ENCODE results near the gene PIP4K2A. TPM values are rescaled to one million over a fixed set of nuclear protein-coding genes. Genes with fewer than 3 reads are reported as not detected.

PIP4K2A gene
- total and polyA plus RNA-seq, 2 of the 13 experiments (the other 11 are each of a cell fraction or from before 2014, with no cell fraction given), result 9.1 to 22.6 TPM

DNA sequence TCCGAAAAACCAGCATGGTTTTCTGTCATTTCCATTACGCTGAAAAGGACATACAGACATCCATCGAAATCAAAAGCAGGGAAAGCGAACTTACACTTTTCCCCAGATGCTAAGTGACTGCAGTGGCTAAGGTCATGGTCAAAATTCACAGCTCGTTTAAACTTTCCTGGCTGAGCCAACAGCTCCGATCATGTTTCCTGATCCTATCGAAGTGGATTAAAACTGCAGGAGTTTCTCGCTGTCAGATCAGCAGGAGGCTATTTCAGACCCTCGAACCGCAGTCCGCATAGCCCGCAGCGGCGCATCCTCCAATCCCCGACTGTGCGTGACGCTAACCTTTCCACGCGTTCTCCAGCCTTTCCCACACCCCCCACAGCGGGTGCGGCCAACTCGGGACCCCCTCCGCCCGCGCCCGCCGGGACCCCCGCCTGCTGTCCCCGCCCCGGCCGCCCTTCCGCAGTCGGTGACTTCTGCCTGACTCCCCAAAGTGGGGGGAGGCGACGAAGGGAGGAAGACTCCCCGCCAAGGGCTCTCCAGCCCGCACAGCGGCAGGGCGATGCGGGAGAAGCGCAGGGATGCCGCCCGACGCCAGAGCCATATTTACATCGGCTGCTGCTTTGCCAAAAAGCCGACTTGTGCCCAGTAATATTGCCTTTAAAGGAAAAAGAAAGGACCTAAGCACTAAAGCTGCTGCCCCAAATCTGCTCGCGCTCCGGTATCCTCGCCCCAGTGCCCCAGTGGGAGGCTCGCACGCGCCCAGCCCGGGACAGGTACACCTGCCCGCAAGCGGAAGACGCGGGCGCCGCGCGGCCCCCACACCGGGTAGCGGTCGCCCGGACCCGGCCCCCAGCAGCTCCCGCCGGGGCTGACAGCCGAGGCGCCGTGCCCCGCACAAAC, 1.2 kb downstream of the PIP4K2A start (continued):
- TF ChIP-seq, protein P1, sequence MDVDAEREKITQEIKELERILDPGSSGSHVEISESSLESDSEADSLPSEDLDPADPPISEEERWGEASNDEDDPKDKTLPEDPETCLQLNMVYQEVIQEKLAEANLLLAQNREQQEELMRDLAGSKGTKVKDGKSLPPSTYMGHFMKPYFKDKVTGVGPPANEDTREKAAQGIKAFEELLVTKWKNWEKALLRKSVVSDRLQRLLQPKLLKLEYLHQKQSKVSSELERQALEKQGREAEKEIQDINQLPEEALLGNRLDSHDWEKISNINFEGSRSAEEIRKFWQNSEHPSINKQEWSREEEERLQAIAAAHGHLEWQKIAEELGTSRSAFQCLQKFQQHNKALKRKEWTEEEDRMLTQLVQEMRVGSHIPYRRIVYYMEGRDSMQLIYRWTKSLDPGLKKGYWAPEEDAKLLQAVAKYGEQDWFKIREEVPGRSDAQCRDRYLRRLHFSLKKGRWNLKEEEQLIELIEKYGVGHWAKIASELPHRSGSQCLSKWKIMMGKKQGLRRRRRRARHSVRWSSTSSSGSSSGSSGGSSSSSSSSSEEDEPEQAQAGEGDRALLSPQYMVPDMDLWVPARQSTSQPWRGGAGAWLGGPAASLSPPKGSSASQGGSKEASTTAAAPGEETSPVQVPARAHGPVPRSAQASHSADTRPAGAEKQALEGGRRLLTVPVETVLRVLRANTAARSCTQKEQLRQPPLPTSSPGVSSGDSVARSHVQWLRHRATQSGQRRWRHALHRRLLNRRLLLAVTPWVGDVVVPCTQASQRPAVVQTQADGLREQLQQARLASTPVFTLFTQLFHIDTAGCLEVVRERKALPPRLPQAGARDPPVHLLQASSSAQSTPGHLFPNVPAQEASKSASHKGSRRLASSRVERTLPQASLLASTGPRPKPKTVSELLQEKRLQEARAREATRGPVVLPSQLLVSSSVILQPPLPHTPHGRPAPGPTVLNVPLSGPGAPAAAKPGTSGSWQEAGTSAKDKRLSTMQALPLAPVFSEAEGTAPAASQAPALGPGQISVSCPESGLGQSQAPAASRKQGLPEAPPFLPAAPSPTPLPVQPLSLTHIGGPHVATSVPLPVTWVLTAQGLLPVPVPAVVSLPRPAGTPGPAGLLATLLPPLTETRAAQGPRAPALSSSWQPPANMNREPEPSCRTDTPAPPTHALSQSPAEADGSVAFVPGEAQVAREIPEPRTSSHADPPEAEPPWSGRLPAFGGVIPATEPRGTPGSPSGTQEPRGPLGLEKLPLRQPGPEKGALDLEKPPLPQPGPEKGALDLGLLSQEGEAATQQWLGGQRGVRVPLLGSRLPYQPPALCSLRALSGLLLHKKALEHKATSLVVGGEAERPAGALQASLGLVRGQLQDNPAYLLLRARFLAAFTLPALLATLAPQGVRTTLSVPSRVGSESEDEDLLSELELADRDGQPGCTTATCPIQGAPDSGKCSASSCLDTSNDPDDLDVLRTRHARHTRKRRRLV (CRISPR knock-in tag; IDR thresholded peaks at IDR 0.05), result no peak
- TF ChIP-seq, protein P2, sequence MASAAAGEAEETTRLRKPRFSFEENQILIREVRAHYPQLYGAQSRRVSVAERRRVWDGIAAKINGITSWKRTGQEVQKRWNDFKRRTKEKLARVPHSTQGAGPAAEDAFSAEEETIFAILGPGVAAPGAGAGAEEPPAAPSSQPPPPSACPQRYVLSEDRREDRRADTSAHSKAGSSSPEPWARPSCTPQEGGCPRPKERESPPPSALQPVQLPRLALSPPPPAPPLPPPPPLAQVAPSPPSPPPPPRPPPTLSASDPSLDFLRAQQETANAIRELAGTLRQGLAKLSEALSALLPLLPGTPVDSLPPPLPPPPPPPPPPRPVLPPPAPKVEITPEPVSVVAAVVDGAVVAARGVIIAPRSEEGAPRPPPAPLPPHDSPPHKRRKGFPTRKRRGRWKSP (CRISPR knock-in tag; IDR thresholded peaks at IDR 0.05), result 0 out of 2 replicates have a peak, but pooled peaks have one; percentile 17
- TF ChIP-seq MED8 (CRISPR knock-in tag; IDR thresholded peaks at IDR 0.05; ENCODE audit: insufficient replicate concordance) (peak; percentile 15), ASH2L (IDR thresholded peaks at IDR 0.05; ENCODE audit: insufficient read length, low read depth, low read length) (peak; percentile 53), NCOA2 (CRISPR knock-in tag; IDR thresholded peaks at IDR 0.05) (no peak), ZNF24 (IDR thresholded peaks at IDR 0.05) (no peak), PHF8 (CRISPR knock-in tag; IDR thresholded peaks at IDR 0.05) (0 out of 2 replicates have a peak, but pooled peaks have one; percentile 5), HNRNPH1 (optimal IDR thresholded peaks at IDR 0.05; ENCODE audit: low read depth, low read length) (no peak), ZNF678 (CRISPR knock-in tag; IDR thresholded peaks at IDR 0.05) (no peak), ZNF136 (CRISPR knock-in tag; IDR thresholded peaks at IDR 0.05; ENCODE audit: low read depth) (no peak), ZNF766 (CRISPR knock-in tag; IDR thresholded peaks at IDR 0.05; ENCODE audit: borderline replicate concordance) (0 out of 2 replicates have a peak, but pooled peaks have one; percentile 42)
- TF ChIP-seq, protein P3, sequence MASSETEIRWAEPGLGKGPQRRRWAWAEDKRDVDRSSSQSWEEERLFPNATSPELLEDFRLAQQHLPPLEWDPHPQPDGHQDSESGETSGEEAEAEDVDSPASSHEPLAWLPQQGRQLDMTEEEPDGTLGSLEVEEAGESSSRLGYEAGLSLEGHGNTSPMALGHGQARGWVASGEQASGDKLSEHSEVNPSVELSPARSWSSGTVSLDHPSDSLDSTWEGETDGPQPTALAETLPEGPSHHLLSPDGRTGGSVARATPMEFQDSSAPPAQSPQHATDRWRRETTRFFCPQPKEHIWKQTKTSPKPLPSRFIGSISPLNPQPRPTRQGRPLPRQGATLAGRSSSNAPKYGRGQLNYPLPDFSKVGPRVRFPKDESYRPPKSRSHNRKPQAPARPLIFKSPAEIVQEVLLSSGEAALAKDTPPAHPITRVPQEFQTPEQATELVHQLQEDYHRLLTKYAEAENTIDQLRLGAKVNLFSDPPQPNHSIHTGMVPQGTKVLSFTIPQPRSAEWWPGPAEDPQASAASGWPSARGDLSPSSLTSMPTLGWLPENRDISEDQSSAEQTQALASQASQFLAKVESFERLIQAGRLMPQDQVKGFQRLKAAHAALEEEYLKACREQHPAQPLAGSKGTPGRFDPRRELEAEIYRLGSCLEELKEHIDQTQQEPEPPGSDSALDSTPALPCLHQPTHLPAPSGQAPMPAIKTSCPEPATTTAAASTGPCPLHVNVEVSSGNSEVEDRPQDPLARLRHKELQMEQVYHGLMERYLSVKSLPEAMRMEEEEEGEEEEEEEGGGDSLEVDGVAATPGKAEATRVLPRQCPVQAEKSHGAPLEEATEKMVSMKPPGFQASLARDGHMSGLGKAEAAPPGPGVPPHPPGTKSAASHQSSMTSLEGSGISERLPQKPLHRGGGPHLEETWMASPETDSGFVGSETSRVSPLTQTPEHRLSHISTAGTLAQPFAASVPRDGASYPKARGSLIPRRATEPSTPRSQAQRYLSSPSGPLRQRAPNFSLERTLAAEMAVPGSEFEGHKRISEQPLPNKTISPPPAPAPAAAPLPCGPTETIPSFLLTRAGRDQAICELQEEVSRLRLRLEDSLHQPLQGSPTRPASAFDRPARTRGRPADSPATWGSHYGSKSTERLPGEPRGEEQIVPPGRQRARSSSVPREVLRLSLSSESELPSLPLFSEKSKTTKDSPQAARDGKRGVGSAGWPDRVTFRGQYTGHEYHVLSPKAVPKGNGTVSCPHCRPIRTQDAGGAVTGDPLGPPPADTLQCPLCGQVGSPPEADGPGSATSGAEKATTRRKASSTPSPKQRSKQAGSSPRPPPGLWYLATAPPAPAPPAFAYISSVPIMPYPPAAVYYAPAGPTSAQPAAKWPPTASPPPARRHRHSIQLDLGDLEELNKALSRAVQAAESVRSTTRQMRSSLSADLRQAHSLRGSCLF (CRISPR knock-in tag; IDR thresholded peaks at IDR 0.05; ENCODE audit: borderline replicate concordance), result no peak
- TF ChIP-seq, protein P4, sequence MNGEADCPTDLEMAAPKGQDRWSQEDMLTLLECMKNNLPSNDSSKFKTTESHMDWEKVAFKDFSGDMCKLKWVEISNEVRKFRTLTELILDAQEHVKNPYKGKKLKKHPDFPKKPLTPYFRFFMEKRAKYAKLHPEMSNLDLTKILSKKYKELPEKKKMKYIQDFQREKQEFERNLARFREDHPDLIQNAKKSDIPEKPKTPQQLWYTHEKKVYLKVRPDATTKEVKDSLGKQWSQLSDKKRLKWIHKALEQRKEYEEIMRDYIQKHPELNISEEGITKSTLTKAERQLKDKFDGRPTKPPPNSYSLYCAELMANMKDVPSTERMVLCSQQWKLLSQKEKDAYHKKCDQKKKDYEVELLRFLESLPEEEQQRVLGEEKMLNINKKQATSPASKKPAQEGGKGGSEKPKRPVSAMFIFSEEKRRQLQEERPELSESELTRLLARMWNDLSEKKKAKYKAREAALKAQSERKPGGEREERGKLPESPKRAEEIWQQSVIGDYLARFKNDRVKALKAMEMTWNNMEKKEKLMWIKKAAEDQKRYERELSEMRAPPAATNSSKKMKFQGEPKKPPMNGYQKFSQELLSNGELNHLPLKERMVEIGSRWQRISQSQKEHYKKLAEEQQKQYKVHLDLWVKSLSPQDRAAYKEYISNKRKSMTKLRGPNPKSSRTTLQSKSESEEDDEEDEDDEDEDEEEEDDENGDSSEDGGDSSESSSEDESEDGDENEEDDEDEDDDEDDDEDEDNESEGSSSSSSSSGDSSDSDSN (CRISPR knock-in tag; IDR thresholded peaks at IDR 0.05), result peak; percentile 21; the same call in 1 of the 2 replicates
